Choroid plexus epithelial cell (primary cell): ENCODE measurements around the gene RABGAP1L.
A peak's percentile ranks its signal among the peaks of the same experiment; 100 is the strongest.

Experiments
- DNase-seq: peaks from one replicate; pipeline ENCODE4 v3.0.0-alpha.2; 2010; ENCODE audit warnings: low read depth
- H3K4me3 ChIP-seq: 2 replicates; pipeline ENCODE4 v1.5.1; 2011; ENCODE audit warnings: low read depth, mild to moderate bottlenecking, control low read depth, low read length, moderate library complexity
- TF ChIP-seq, protein P1 (sequence below): conservative IDR thresholded peaks from 2 replicates; pipeline ENCODE4 v1.5.1; 2011; ENCODE audit warnings: low read depth, mild to moderate bottlenecking, control low read depth, inconsistent platforms, low read length, moderate library complexity

Gene RABGAP1L

GRCh38 chr1:174872615-174873058 is 713.3 kb downstream of the RABGAP1L start:
- DNase-seq = peak; percentile 24
- TF ChIP-seq, protein P1, sequence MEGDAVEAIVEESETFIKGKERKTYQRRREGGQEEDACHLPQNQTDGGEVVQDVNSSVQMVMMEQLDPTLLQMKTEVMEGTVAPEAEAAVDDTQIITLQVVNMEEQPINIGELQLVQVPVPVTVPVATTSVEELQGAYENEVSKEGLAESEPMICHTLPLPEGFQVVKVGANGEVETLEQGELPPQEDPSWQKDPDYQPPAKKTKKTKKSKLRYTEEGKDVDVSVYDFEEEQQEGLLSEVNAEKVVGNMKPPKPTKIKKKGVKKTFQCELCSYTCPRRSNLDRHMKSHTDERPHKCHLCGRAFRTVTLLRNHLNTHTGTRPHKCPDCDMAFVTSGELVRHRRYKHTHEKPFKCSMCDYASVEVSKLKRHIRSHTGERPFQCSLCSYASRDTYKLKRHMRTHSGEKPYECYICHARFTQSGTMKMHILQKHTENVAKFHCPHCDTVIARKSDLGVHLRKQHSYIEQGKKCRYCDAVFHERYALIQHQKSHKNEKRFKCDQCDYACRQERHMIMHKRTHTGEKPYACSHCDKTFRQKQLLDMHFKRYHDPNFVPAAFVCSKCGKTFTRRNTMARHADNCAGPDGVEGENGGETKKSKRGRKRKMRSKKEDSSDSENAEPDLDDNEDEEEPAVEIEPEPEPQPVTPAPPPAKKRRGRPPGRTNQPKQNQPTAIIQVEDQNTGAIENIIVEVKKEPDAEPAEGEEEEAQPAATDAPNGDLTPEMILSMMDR = no peak

GRCh38 chr1:174874331-174875053 is 715.2 kb downstream of the RABGAP1L start:
- H3K4me3 ChIP-seq = no peak overlapping the region
- TF ChIP-seq, protein P1 = no peak
- DNase-seq = no peak

More at GRCh38 chr1:174872615-174873058, 713.3 kb downstream of the RABGAP1L start:
- no peak overlapping the region for H3K4me3 ChIP-seq

- TF ChIP-seq, protein P1 = no peak
- DNase-seq = no peak
- no peak overlapping the region for H3K4me3 ChIP-seq
These were observed 716.0 kb downstream of the RABGAP1L start for GRCh38 chr1:174875306-174875705.

DNA sequence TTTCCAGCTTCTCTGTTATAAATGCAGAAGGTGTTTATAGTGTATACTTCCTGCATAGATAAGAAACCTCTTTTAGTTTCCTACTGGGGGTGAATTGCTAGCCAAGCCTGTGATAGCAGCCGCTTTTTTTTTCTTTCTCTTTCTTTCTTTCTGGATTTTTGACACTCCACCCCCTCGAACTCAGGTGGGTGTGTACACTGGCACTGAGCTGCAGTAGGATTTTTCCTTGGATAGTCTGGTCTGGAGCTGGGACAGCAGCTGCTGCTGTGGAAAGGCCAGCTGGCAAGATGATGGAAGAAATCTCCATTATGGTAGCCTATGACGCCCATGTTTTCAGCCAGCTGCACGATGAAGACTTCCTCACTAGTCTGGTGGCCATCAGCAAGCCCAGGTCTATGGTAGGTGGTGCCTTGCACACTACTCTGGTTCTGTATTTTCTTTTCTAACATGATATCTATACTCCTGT is 717.9 kb downstream of the RABGAP1L start:
- H3K4me3 ChIP-seq = no peak overlapping the region
- TF ChIP-seq, protein P1 = no peak
- no peak for DNase-seq

DNA sequence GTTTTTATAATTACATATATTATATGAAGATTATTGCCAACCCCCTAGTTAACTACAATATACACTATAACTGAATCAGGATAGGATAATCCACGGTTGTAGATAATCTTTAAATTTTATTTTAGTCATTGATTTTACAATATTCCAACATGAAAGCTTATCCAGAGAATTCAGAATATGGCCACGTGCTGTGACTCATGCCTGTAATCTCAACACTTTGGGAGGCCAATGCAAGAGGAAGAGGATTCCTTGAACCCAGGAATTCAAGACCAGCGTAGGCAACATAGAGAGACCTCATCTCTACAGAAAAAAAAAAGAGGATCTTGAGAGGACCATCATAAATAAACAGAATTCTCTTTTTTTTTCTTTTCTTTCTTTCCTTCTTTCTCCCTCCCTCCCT is 720.9 kb downstream of the RABGAP1L start:
- DNase-seq = peak; percentile 13
- no peak overlapping the region for H3K4me3 ChIP-seq
- TF ChIP-seq, protein P1 = no peak

- peak; percentile 88 for DNase-seq
These were observed 724.1 kb downstream of the RABGAP1L start for GRCh38 chr1:174883409-174883808.

More at GRCh38 chr1:174883409-174883808, 724.1 kb downstream of the RABGAP1L start:
- TF ChIP-seq, protein P1 = peak; percentile 54
- H3K4me3 ChIP-seq = no peak overlapping the region
